ACC112 (cell line): ENCODE results near the gene TBXAS1.

ENCODE experiments used
- H2AFZ ChIP-seq: fragments of 200-600 bp; sonication (generic); one replicate; pipeline ENCODE4 v1.6.0; 2017; ENCODE audit warnings: antibody characterized with exemption, low read length; ENCODE audit not compliant: unreplicated experiment
- H3K27ac ChIP-seq: fragments of 200-600 bp; sonication (generic); 2 replicates; pipeline ENCODE4 v1.5.1; 2014; ENCODE audit warnings: low read depth, mild to moderate bottlenecking, antibody characterized with exemption, low read length, moderate library complexity
- H3K27me3 ChIP-seq: fragments of 200-600 bp; sonication (generic); 2 replicates; pipeline ENCODE4 v1.6.1; 2014; ENCODE audit warnings: mild to moderate bottlenecking, antibody characterized with exemption, low read length, moderate library complexity, mixed read lengths; ENCODE audit not compliant: insufficient read depth
- H3K36me3 ChIP-seq: fragments of 200-600 bp; sonication (generic); 2 replicates; pipeline ENCODE4 v1.6.1; 2016; ENCODE audit warnings: mild to moderate bottlenecking, antibody characterized with exemption, low read length, moderate library complexity, mixed read lengths; ENCODE audit not compliant: insufficient read depth
- H3K4me1 ChIP-seq: fragments of 200-600 bp; sonication (generic); one replicate; pipeline ENCODE4 v1.6.1; 2016; ENCODE audit warnings: low read length, mixed read lengths; ENCODE audit not compliant: insufficient read depth, unreplicated experiment, control insufficient read depth
- H3K4me3 ChIP-seq: fragments of 200-600 bp; sonication (generic); 2 replicates; pipeline ENCODE4 v1.5.1; 2014; ENCODE audit warnings: mild to moderate bottlenecking, low read depth, low read length
- H3K79me2 ChIP-seq: fragments of 200-600 bp; sonication (generic); one replicate; pipeline ENCODE4 v1.6.0; 2016; ENCODE audit warnings: low read length; ENCODE audit not compliant: control insufficient read depth, unreplicated experiment, insufficient read depth

TBXAS1 gene

DNA sequence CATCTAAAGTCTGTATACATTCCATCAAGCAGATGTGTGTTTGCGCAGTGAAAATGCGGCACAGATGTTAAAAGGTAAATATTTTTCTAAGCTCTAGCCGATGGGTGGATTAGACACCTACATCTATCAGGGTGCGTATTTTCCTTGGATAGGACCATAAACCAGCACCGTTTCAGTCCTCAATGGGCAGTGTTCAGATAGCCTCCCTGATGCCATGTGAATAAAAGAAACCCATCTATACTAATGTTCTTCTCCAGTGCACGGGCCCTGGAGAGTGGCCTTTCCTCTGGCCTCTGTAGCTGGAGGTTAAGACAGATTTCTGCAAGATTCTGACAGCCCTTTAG is 130.2 kb downstream of the TBXAS1 start:
- no peaks in the 10 kb centered on the region for H3K36me3 ChIP-seq
- no peak overlapping the region for H3K4me3 ChIP-seq
- peaks cover 4% of the 10 kb centered on the region for H3K4me1 ChIP-seq
- no peak overlapping the region for H2AFZ ChIP-seq
- H3K27ac ChIP-seq, result no peak overlapping the region
- no peaks in the 10 kb centered on the region for H3K27me3 ChIP-seq
- H3K79me2 ChIP-seq, result no peaks in the 10 kb centered on the region

DNA sequence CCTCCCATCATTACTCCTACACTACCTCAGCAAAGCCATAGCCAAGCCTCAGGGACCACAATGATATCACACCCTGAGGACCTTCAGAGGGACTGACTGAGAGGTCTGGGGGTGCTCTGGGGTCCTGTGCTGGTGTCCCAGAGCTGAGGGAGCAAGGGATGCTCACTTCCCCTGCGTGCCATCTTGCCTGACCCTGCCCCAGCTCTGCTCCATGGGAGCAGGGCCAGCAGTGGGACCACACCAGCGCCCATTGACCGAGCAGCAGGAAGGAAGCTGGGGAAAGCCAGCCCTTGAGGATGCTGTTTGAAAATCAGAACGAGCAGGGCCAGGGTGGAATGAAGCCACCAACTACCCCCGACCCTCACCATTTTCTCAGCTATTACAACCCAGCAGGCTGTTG is 130.7 kb downstream of the TBXAS1 start:
- H3K4me3 ChIP-seq, result no peak overlapping the region
- no peak overlapping the region for H2AFZ ChIP-seq
- no peaks in the 10 kb centered on the region for H3K36me3 ChIP-seq
- peaks cover 4% of the 10 kb centered on the region for H3K4me1 ChIP-seq
- H3K27me3 ChIP-seq, result no peaks in the 10 kb centered on the region
- no peak overlapping the region for H3K27ac ChIP-seq
- H3K79me2 ChIP-seq, result no peaks in the 10 kb centered on the region

DNA sequence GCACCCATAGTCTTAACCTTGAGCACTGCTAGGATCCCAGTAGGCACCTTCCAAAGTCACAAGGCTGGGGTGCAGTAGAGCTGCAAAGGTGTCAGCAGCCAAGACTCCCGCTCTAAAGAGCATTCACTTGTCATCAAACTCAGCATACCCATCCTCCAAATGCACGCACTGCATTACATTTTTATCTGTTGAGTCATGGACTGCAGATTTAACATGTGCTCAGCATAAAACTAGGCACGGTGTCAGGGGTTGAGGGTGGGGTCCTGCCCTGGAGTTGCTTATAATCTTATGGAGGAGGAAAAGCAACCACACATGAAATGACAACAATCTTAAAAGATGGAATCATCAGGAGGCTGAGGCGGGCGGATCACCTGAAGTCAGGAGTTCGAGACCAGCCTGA is 131.1 kb downstream of the TBXAS1 start:
- Histone ChIP-seq H2AFZ (no peak overlapping the region), H3K27me3 (no peaks in the 10 kb centered on the region), H3K27ac (no peak overlapping the region), H3K4me1 (peaks cover 4% of the 10 kb centered on the region), H3K79me2 (no peaks in the 10 kb centered on the region), H3K36me3 (no peaks in the 10 kb centered on the region), H3K4me3 (no peak overlapping the region)

DNA sequence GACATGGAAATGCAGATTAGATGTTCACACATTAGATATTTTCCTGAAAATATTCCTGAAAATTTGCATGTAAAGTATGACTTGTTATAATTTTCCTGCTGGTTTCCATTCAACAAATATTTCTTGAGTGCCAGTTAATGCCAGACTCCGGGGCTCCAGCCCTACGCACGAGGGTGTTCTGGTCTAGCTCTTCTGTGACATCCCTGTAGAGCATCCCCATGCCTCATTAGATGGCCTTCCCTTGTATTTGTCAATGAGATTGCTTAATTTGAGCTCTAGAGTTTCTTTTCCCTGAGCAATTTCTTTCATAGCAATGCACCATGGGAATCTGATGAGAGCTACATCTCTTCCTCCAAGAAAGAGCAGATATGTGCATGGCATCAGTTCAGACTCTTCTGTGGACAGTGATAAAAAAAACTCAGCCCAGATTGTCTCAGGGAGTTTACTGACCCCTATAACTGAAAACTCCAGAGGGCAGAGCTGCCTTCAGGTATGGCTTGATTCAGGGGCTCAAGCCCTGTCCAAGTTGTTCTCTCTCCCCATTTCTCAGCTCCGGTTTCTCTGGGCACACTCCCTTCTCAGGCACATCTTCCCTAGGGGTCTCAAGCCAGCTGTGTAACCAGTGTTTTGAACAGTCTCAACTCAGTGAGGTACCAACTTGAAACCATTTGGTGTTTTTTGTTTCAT is 137.0 kb downstream of the TBXAS1 start:
- no peaks in the 10 kb centered on the region for H3K79me2 ChIP-seq
- H3K27me3 ChIP-seq, result no peaks in the 10 kb centered on the region
- H3K36me3 ChIP-seq, result no peaks in the 10 kb centered on the region
- H3K27ac ChIP-seq, result no peak overlapping the region
- no peak overlapping the region for H2AFZ ChIP-seq
- no peaks in the 10 kb centered on the region for H3K4me1 ChIP-seq
- no peak overlapping the region for H3K4me3 ChIP-seq

DNA sequence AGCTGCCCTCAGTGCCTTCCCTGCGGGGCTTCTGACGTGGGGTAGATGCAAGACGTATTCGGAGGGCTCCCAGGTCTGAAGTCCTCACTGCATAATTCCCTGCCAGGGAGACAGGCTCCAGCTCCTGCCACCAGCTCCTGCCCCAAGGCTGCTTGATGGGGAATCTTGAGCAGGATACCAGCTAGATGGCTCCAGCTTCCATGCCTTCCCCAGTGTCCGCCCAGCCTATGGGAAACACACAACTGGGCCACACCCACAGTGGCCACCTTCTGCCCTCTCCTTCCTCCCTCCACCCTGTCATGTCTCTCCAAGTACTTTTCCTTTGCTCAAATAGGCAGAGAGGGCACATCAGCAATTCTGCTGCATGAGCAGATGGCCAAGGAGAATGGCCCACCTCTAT is 137.9 kb downstream of the TBXAS1 start:
- no peaks in the 10 kb centered on the region for H3K4me1 ChIP-seq
- no peaks in the 10 kb centered on the region for H3K79me2 ChIP-seq
- no peak overlapping the region for H2AFZ ChIP-seq
- H3K36me3 ChIP-seq, result no peaks in the 10 kb centered on the region
- H3K4me3 ChIP-seq, result no peak overlapping the region
- H3K27ac ChIP-seq, result no peak overlapping the region
- H3K27me3 ChIP-seq, result no peaks in the 10 kb centered on the region

DNA sequence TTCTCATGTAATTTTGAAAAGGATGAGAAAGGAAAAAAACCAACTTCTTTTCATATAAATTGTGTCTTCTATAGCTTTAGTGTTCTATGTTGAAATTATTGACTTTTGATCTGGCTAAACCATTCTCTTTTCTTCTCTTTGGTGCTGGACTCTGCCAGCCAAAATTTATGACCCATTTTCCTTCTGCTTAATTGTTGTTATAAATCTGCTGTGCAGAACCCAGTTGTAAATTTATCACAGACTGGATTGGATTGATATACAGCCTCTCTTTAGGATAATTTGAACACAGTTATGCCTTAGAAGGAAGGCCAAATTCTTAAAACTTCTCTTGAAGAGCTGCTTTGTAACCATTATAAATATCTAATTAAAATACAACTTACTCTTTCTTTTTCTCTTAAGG is 139.9 kb downstream of the TBXAS1 start:
- Histone ChIP-seq H3K79me2 (no peaks in the 10 kb centered on the region), H3K4me1 (no peaks in the 10 kb centered on the region), H3K4me3 (no peak overlapping the region), H3K27me3 (no peaks in the 10 kb centered on the region), H2AFZ (no peak overlapping the region), H3K27ac (no peak overlapping the region), H3K36me3 (no peaks in the 10 kb centered on the region)

DNA sequence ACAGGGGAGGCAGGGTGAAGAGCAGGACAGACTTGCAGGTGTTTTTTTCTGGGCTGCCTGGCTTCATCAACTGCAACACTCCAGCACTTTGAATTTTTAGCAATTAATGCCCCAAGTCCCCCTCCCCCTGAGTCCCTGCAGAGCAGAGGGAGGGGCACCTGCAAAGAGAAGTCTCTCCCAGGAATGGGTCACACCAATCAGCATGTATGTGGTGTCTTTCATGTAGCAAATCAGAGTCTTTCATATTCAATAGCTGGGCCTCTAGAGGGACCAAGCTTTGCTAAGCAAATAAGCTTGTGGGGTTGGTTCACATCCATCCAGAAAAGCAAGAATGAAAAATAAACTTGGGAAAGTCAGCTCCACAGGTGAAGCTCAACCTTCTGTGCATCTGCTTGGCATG is 143.0 kb downstream of the TBXAS1 start:
- Histone ChIP-seq H3K79me2 (no peaks in the 10 kb centered on the region), H3K27ac (no peak overlapping the region), H3K4me1 (no peaks in the 10 kb centered on the region), H3K36me3 (no peaks in the 10 kb centered on the region), H2AFZ (no peak overlapping the region), H3K4me3 (no peak overlapping the region), H3K27me3 (no peaks in the 10 kb centered on the region)

DNA sequence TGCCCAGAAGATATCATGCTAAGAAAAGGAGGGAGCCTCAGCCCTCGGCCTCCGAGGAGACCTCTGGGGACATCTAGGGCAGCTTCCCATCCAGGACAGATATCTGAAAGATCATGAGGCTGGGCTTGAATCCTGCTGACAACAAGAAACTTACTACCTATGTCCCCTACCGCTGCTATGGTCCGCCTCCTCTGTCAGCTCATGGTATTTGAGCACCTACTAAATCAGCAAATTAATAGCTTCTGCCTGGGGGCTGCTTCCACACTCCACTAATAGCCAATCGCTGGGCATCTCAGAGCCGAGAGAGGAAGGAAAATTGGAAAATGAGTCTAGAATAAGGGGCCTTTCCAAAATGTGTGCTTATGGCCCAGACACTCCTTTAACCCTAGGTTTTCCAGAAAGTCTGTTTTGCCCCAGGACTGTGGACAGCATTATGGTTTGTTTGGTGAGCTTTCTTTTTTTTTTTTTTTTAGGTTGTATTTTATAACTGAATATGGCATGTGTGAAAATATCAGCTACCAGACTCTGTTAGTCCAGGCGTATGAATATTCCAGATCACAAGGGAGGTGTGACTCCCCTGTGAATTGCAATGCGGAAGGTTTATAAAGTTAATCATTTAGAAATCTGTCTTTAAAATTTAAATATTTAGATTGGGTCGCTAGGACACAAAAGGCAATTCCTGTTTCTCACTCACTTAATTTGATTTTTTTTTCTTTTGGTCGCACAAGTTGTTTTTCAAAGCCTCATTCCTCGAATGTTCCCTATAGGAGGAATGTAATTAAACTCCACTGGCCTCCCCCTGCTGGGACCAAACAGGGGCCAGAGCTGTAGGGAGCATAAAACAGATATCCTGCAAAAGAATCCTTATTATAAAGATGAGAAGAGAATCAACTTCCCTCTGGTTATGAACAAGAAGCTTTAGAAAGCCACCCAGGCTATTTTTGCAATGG is 144.3 kb downstream of the TBXAS1 start:
- Histone ChIP-seq H3K4me1 (no peaks in the 10 kb centered on the region), H3K79me2 (no peaks in the 10 kb centered on the region), H3K27ac (no peak overlapping the region), H3K4me3 (no peak overlapping the region), H2AFZ (no peak overlapping the region), H3K36me3 (no peaks in the 10 kb centered on the region), H3K27me3 (no peaks in the 10 kb centered on the region)

DNA sequence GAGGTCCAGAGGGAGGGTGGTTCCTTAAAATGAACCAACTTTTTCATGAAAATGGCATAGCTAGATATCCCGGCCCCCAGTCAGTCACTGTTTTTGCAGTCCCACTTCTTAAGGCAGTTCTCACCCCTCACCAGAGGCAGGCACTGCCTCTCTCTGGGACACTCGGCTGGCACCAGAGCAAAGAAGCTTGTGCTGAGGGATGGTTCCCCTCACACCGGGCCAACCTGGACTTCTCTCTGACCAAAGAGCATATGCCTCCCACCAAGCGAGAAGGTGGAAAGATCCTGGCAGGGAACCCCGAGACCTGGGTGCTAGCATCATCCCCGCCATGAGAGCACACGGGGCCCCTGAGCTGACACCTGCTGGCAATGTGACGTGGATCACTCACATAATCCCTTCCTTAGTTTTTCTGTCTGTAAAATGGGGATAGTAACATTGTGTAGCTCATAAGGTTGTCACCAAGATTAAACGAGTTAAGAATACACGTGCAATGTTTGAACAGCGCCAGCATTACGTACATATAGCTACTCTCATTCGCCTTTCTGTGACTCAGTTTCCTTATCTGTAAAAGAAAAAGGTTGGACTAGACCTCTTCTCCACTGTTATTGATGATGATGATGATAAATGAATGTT is 145.2 kb downstream of the TBXAS1 start:
- no peaks in the 10 kb centered on the region for H3K27me3 ChIP-seq
- H3K79me2 ChIP-seq, result no peaks in the 10 kb centered on the region
- no peaks in the 10 kb centered on the region for H3K4me1 ChIP-seq
- H3K36me3 ChIP-seq, result no peaks in the 10 kb centered on the region
- no peak overlapping the region for H3K4me3 ChIP-seq
- no peak overlapping the region for H3K27ac ChIP-seq
- H2AFZ ChIP-seq, result no peak overlapping the region

DNA sequence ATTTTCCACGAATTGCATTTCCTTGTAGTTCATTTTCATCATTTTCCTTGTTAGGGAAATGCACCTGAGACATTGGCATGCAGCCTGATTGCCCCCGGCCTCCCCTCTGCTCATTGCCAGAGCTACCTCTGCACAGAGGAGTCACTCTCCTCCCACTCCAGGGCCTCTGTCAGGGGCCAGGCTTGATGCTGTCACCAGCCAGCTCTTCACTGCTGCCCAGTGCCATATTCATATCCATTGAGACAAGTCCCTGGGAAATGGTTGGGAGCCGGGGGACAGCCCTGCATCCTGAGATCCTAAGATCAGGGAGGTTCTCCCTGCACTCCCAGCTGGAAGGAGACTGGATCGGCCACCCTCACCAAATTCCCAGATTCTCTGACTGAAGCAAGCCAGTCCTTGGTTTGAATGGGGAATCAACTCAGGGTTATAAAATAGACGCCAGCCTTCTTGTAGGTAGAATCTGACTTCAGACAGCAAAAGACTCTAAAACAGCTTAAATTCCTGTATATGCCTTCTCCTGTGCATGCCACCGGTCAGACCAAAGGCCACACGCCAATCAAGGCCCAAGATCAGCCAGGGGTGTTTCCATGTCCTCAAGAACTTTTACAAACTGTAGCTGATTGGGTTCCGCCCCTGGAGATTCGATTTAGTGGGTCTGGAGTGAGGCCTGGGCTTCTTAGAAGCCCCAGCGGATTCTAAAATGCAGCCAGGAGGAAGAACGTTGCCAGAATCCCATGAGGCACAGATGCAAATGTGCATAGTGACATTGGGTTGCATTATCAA is 147.2 kb downstream of the TBXAS1 start:
- Histone ChIP-seq H3K4me1 (no peaks in the 10 kb centered on the region), H3K36me3 (no peaks in the 10 kb centered on the region), H3K27ac (no peak overlapping the region), H3K4me3 (no peak overlapping the region), H3K27me3 (no peaks in the 10 kb centered on the region), H3K79me2 (no peaks in the 10 kb centered on the region), H2AFZ (no peak overlapping the region)
